HepG2 (cell line): ENCODE measurements around the gene CD28. TPM values are rescaled to one million over a fixed set of nuclear protein-coding genes. Genes with fewer than 3 reads are reported as not detected.

Experiments used
- ATF7 ChIP-seq, 2 experiments: fragments of 450-650 bp in 1 of 2; sonication (generic) in 1 of 2; formaldehyde crosslinking in 1 of 2; IDR thresholded peaks; 2 replicates each; pipeline versions ENCODE4 v1.4.0 to v1.6.1; 2016 to 2020; ENCODE audit warnings: antibody characterized with exemption in 1 of 2, mild to moderate bottlenecking in 1 of 2, missing genetic modification reagents in 1 of 2
- KDM6A ChIP-seq: IDR thresholded peaks from 2 replicates; pipeline ENCODE4 v1.6.1; 2016; ENCODE audit warnings: low read depth
- LBX2 ChIP-seq: sonication (generic); formaldehyde crosslinking; IDR thresholded peaks from 2 replicates; pipeline ENCODE4 v1.5.0; 2020; ENCODE audit warnings: missing genetic modification reagents, mild to moderate bottlenecking, borderline replicate concordance
- REXO4 ChIP-seq: sonication (generic); formaldehyde crosslinking; IDR thresholded peaks from 2 replicates; pipeline ENCODE4 v1.8.0; 2022; ENCODE audit warnings: missing genetic modification reagents, mild to moderate bottlenecking, borderline replicate concordance
- SKIL ChIP-seq: sonication (generic); formaldehyde crosslinking; IDR thresholded peaks from 2 replicates; pipeline ENCODE4 v1.8.0; 2022; ENCODE audit warnings: missing genetic modification reagents, mild to moderate bottlenecking, moderate library complexity, borderline replicate concordance
- TMF1 ChIP-seq: sonication (generic); formaldehyde crosslinking; IDR thresholded peaks from 2 replicates; pipeline ENCODE4 v1.8.1; 2022; ENCODE audit warnings: low read depth, missing genetic modification reagents
- ZBTB14 ChIP-seq: sonication (generic); formaldehyde crosslinking; IDR thresholded peaks from 2 replicates; pipeline ENCODE4 v1.4.0; 2020; ENCODE audit warnings: missing genetic modification reagents
- polyA plus RNA-seq, 8 experiments: library from polyadenylated mRNA; depleted of rRNA in 3 of 8; stranded (reverse) in 7 of 8; unstranded in 1 of 8; fragments of >200 nt; fragmentation: Illumina TruSeq in 4 of 8; extraction: Trizol in 4 of 8; gene quantifications; 2 replicates each; pipeline versions ENCODE4 v1.2.1 to v1.2.3, GENCODE V29; 2011 to 2016; ENCODE audit warnings: low read depth in 4 of 8, missing spikeins in 1 of 8, mixed read lengths in 1 of 8; ENCODE audit not compliant: insufficient read depth in 1 of 8
- total RNA-seq, 5 experiments: library from RNA; depleted of rRNA; stranded (reverse); fragments of >200 nt; fragmentation: Illumina TruSeq; extraction: Trizol; gene quantifications; 2 replicates each; pipeline ENCODE4 v1.2.3, GENCODE V29; 2016; ENCODE audit warnings: low read depth in 1 of 5
- TF ChIP-seq, protein P1 (sequence below): sonication (generic); formaldehyde crosslinking; IDR thresholded peaks from 2 replicates; pipeline ENCODE4 v1.5.1; 2020; ENCODE audit warnings: missing genetic modification reagents, mild to moderate bottlenecking, borderline replicate concordance

The CD28 gene
- total and polyA plus RNA-seq, 2 of the 13 experiments (the other 11 are each of a cell fraction or from before 2014, with no cell fraction given) = not detected

GRCh38 chr2:203685081-203685621 is 21.3 kb upstream of the CD28 start (continued):
- TF ChIP-seq ZBTB14 (CRISPR knock-in tag) = no peak
- no peak for TF ChIP-seq LBX2 (CRISPR knock-in tag)
- no peak for TF ChIP-seq ATF7 (IDR thresholded peaks at IDR 0.05)
- TF ChIP-seq ATF7 (CRISPR knock-in tag; IDR thresholded peaks at IDR 0.05) = no peak
- TF ChIP-seq REXO4 = no peak
- TF ChIP-seq, protein P1, sequence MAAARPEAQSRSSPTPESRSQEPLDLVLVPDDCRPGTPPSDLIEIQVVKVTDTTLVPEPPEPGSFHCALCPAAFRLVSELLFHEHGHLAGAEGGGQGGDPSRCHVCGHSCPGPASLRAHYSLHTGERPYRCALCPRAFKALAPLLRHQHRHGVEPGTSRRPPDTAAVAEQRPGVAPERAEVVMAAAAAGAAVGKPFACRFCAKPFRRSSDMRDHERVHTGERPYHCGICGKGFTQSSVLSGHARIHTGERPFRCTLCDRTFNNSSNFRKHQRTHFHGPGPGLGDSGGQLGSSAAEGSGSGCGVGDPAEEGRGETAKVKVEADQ (CRISPR knock-in tag) = no peak
- TF ChIP-seq KDM6A (CRISPR knock-in tag) = no peak
- TF ChIP-seq SKIL (CRISPR knock-in tag) = no peak
- TF ChIP-seq TMF1 = no peak
